ENCODE measurements around the gene TMEM54.

The TMEM54 gene

DNA sequence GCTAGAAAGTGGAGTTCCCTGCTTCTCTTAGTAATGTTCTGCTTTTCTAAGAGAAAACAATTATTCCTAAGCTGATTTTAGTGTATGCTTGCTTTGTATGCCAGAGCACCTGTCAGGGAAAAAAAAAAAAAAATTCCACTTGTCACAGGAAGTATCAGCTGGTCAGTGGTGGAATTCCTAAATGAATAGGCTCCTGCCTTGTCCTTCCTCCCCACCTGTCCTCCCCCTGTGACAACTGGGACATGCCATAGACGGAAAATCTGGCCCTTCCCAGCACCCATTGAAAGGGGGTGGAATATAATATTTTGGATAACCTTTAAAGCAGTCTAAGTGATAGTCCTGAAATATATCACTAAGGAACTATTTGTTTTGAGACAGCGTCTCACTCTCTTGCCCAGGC lies 41.3 kb downstream of the TMEM54 start:
- TF ChIP-seq, protein P1, sequence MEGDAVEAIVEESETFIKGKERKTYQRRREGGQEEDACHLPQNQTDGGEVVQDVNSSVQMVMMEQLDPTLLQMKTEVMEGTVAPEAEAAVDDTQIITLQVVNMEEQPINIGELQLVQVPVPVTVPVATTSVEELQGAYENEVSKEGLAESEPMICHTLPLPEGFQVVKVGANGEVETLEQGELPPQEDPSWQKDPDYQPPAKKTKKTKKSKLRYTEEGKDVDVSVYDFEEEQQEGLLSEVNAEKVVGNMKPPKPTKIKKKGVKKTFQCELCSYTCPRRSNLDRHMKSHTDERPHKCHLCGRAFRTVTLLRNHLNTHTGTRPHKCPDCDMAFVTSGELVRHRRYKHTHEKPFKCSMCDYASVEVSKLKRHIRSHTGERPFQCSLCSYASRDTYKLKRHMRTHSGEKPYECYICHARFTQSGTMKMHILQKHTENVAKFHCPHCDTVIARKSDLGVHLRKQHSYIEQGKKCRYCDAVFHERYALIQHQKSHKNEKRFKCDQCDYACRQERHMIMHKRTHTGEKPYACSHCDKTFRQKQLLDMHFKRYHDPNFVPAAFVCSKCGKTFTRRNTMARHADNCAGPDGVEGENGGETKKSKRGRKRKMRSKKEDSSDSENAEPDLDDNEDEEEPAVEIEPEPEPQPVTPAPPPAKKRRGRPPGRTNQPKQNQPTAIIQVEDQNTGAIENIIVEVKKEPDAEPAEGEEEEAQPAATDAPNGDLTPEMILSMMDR (IDR thresholded peaks at IDR 0.05; ENCODE audit: borderline replicate concordance, control extremely low read depth, extremely low read depth, insufficient read depth, missing control alignments) = no peak
- in situ Hi-C loops (cut with MboI; ENCODE audit: low sequenced_read_pairs, unreplicated experiment) = no loop called here
- DNase-seq (ENCODE audit: low spot score) = no peak

DNA sequence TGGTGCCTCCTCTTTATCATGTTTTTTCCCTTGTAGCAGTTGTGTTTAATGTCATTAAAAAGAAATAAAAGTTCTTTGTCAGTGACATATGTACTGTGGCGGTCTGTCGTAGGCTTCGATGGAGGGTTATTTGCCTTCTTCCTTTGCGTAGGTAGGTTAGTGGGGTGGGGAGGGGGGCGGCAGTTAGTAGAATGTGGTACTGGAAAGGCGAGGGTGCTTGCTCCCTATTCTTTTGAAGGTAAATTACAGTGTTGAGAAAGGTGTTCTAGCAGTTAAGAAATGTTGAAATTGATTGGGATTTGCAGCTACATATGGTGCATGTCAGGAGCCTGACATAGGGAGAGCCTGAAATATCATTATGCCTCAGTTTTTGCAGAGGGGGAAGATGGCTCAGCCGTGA lies 42.4 kb downstream of the TMEM54 start:
- in situ Hi-C loops (cut with MboI; ENCODE audit: low sequenced_read_pairs, unreplicated experiment) = no loop called here
- TF ChIP-seq, protein P1 (IDR thresholded peaks at IDR 0.05; ENCODE audit: borderline replicate concordance, control extremely low read depth, extremely low read depth, insufficient read depth, missing control alignments) = no peak
- no peak for DNase-seq (ENCODE audit: low spot score)

DNA sequence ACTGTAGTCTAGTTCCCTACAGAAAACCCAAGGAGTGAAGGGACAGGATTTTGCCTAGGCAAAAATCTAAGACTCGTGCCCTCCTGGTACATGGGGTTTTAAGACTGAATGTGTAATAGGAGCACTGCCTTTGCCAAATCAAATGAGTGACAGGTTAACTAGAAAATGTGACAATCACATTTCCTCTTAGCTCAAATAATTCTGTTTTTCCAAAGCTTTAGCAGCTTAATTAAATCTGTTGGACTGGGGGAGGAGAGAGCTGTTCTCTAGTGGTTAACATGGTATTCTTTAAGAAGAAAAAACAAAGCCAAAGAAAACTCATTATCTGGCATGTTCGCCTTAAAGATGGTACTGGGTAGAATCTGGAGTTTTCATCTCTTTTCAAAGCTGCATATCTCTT lies 43.1 kb downstream of the TMEM54 start:
- in situ Hi-C loops (cut with MboI; ENCODE audit: low sequenced_read_pairs, unreplicated experiment) = no loop called here

DNA sequence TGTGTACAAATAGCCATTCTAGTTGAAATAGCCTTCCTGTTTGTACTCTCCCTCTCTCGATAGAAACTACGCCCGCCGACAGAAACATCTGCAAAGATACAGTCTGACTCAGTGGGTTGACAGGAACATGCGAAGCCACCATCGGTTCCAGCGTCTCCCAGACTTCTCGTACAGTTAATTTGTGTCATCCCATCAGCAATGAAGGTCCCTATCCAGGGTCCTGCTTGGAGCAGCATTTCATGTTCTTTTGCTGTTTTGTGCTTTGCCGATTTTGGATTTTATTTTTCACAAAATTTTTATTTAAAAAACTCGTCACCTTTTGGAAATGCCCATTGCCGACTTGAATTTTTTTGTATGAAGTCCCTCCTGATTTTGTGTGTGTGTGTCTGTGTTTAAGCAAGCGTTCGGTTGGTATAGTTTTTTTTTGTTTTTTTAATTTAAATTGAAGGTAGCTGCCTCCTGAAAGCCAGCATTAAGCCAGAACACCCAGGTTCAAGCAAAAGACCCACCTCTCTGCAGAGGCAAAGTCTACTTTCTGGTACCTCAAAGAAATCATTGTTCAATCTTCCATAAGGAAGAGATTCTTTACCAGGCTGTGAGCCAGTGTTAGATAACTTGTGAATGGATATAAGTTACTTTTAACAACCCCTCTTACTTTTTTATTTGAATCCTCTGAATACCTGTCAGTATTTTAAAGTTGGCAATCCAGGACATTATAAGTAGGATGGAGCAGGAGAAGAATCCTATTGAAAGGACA lies 45.1 kb downstream of the TMEM54 start:
- no peak for DNase-seq (ENCODE audit: low spot score)
- in situ Hi-C loops (cut with MboI; ENCODE audit: low sequenced_read_pairs, unreplicated experiment) = no loop called here
- TF ChIP-seq, protein P1 (IDR thresholded peaks at IDR 0.05; ENCODE audit: borderline replicate concordance, control extremely low read depth, extremely low read depth, insufficient read depth, missing control alignments) = no peak

More for the DNA sequence above, 43.1 kb downstream of the TMEM54 start:
- TF ChIP-seq, protein P1 (IDR thresholded peaks at IDR 0.05; ENCODE audit: borderline replicate concordance, control extremely low read depth, extremely low read depth, insufficient read depth, missing control alignments) = no peak
- DNase-seq (ENCODE audit: low spot score) = no peak

DNA sequence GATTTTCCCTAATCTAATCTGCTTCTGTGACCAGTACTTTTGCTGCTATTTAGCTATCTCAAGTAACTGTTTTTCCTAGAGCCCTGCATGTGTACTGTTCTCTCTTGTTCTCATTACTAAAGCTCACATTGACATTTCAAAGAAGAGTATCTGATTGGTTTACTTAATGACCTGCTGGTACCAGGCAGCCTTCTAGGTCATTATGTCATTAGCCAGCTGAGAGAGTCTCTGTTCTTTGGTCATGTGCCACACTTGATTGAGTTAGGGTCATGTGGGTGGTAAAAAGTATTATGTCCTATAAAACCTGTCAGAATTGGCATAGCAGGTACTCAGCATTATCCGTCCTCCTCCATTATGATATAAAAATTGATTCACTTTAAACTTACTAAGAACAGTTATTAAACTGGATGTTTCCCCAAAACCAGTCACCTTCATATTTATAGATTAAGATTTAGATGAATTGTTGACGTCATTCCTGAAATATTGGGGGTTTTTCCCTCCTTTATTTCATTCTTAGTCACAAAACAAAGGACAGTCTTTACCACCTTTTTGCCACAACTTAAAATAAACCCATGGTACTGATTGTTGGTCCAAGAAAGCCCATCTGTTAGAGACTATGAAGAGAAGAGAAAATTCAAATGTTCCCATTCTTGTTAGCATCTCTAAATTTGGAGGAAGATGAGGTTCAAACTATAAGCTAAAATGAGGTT lies 52.7 kb downstream of the TMEM54 start:
- in situ Hi-C loops (cut with MboI; ENCODE audit: low sequenced_read_pairs, unreplicated experiment) = no loop called here
- TF ChIP-seq, protein P1 (IDR thresholded peaks at IDR 0.05; ENCODE audit: borderline replicate concordance, control extremely low read depth, extremely low read depth, insufficient read depth, missing control alignments) = no peak
- DNase-seq (ENCODE audit: low spot score) = peak; percentile 34
